Measurements from ENCODE around the gene LACTB. TPM values are rescaled to one million over a fixed set of nuclear protein-coding genes. Genes with fewer than 3 reads are reported as not detected.

The LACTB gene
- polyA plus RNA-seq, 1 donor from 2014 or later: 24.3 TPM

DNA sequence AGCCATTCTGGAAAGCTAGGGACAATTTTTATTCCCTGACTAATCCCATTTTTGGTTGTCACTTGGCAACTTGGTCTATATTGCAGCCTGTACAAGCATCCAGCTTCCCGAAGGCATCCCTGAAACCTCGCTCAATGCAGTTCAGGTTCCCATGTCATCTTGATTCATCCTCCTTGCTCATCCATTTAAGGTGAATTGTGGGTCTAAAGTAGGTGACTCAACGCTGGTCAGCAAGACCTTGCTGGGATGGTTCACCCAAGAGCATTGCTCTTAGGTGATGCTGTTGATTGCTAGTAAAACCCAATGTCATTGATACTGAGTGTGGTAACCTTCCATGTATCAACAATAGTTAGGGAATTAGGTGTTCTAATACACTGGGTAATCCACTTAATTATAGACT is 54.6 kb downstream of the LACTB start:
- Histone ChIP-seq H3K79me2 (replicated peaks; ENCODE audit: insufficient read depth, low read length) (no peaks in the 10 kb centered on the region), H3K9me3 (ENCODE audit: low read length) (no peaks in the 10 kb centered on the region), H3F3A (ENCODE audit: insufficient read depth, low read length, poor library complexity, severe bottlenecking) (peaks cover 3% of the 10 kb centered on the region), H3K9ac (ENCODE audit: low read length) (no peak overlapping the region), H3K4me2 (ENCODE audit: low read length) (no peak overlapping the region), H3K27me3 (ENCODE audit: insufficient read depth, low read depth, low read length) (no peaks in the 10 kb centered on the region), H3K4me3 (ENCODE audit: low read length) (no peak overlapping the region), H4K20me1 (ENCODE audit: insufficient read depth) (no peaks in the 10 kb centered on the region), H3K36me3 (ENCODE audit: insufficient read depth, low read length) (no peaks in the 10 kb centered on the region), H3K9me2 (ENCODE audit: insufficient read depth, low read length) (no peaks in the 10 kb centered on the region), H2AFZ (ENCODE audit: low read depth, low read length) (no peak overlapping the region), H3K27ac (ENCODE audit: low read length) (no peak overlapping the region)
- no peak for TF ChIP-seq EZH2 (IDR thresholded peaks at IDR 0.05; ENCODE audit: borderline replicate concordance, insufficient read depth, low read length, poor library complexity, severe bottlenecking)
- TF ChIP-seq SMC3 (conservative IDR thresholded peaks at IDR 0.05; ENCODE audit: poor library complexity): no peak
- no peak for TF ChIP-seq EP300 (conservative IDR thresholded peaks at IDR 0.05; ENCODE audit: poor library complexity, severe bottlenecking)
- no peak for TF ChIP-seq RAD21 (conservative IDR thresholded peaks at IDR 0.05)
- TF ChIP-seq TAF1 (IDR thresholded peaks at IDR 0.05; ENCODE audit: low read depth): no peak
- no peak for TF ChIP-seq POLR2AphosphoS5 (IDR thresholded peaks at IDR 0.05)
- TF ChIP-seq, protein P1, sequence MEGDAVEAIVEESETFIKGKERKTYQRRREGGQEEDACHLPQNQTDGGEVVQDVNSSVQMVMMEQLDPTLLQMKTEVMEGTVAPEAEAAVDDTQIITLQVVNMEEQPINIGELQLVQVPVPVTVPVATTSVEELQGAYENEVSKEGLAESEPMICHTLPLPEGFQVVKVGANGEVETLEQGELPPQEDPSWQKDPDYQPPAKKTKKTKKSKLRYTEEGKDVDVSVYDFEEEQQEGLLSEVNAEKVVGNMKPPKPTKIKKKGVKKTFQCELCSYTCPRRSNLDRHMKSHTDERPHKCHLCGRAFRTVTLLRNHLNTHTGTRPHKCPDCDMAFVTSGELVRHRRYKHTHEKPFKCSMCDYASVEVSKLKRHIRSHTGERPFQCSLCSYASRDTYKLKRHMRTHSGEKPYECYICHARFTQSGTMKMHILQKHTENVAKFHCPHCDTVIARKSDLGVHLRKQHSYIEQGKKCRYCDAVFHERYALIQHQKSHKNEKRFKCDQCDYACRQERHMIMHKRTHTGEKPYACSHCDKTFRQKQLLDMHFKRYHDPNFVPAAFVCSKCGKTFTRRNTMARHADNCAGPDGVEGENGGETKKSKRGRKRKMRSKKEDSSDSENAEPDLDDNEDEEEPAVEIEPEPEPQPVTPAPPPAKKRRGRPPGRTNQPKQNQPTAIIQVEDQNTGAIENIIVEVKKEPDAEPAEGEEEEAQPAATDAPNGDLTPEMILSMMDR (IDR thresholded peaks at IDR 0.05; ENCODE audit: poor library complexity, severe bottlenecking): no peak

DNA sequence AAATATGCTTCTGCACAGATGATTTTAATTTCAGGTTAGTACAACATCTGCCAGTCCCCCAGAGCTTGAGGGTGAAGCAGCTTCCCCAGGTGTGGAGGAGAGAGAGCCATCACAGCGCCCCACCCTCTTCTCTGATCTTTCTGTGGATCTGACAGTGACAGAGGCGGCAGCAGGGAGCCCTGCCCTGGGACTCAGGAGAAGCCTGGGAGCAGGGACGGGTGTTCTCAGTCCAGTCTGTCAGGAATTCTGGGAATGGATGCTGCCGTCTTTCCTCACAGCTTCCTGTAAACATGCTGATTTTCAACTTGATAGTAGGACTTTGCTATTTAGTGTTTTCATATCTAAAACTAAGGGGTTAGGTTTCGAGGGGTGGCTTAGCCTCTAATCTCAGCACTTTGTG is 56.4 kb downstream of the LACTB start:
- TF ChIP-seq POLR2AphosphoS5 (IDR thresholded peaks at IDR 0.05) (no peak), EP300 (conservative IDR thresholded peaks at IDR 0.05; ENCODE audit: poor library complexity, severe bottlenecking) (no peak), MXI1 (conservative IDR thresholded peaks at IDR 0.05; ENCODE audit: poor library complexity, severe bottlenecking) (no peak), SMC3 (conservative IDR thresholded peaks at IDR 0.05; ENCODE audit: poor library complexity) (no peak), TAF1 (IDR thresholded peaks at IDR 0.05; ENCODE audit: low read depth) (no peak), EZH2 (IDR thresholded peaks at IDR 0.05; ENCODE audit: borderline replicate concordance, insufficient read depth, low read length, poor library complexity, severe bottlenecking) (no peak), RAD21 (conservative IDR thresholded peaks at IDR 0.05) (no peak)
- TF ChIP-seq, protein P1 (IDR thresholded peaks at IDR 0.05; ENCODE audit: poor library complexity, severe bottlenecking): no peak
- TF ChIP-seq, protein P2, sequence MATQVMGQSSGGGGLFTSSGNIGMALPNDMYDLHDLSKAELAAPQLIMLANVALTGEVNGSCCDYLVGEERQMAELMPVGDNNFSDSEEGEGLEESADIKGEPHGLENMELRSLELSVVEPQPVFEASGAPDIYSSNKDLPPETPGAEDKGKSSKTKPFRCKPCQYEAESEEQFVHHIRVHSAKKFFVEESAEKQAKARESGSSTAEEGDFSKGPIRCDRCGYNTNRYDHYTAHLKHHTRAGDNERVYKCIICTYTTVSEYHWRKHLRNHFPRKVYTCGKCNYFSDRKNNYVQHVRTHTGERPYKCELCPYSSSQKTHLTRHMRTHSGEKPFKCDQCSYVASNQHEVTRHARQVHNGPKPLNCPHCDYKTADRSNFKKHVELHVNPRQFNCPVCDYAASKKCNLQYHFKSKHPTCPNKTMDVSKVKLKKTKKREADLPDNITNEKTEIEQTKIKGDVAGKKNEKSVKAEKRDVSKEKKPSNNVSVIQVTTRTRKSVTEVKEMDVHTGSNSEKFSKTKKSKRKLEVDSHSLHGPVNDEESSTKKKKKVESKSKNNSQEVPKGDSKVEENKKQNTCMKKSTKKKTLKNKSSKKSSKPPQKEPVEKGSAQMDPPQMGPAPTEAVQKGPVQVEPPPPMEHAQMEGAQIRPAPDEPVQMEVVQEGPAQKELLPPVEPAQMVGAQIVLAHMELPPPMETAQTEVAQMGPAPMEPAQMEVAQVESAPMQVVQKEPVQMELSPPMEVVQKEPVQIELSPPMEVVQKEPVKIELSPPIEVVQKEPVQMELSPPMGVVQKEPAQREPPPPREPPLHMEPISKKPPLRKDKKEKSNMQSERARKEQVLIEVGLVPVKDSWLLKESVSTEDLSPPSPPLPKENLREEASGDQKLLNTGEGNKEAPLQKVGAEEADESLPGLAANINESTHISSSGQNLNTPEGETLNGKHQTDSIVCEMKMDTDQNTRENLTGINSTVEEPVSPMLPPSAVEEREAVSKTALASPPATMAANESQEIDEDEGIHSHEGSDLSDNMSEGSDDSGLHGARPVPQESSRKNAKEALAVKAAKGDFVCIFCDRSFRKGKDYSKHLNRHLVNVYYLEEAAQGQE (IDR thresholded peaks at IDR 0.05; ENCODE audit: borderline replicate concordance): no peak
- Histone ChIP-seq H3K4me2 (ENCODE audit: low read length) (no peak overlapping the region), H3K79me2 (replicated peaks; ENCODE audit: insufficient read depth, low read length) (no peaks in the 10 kb centered on the region), H3K27me3 (ENCODE audit: insufficient read depth, low read depth, low read length) (no peaks in the 10 kb centered on the region), H3K4me3 (ENCODE audit: low read length) (no peak overlapping the region), H3K9me2 (ENCODE audit: insufficient read depth, low read length) (no peaks in the 10 kb centered on the region), H3F3A (ENCODE audit: insufficient read depth, low read length, poor library complexity, severe bottlenecking) (peaks cover 3% of the 10 kb centered on the region), H2AFZ (ENCODE audit: low read depth, low read length) (no peak overlapping the region), H3K9ac (ENCODE audit: low read length) (no peak overlapping the region), H4K20me1 (ENCODE audit: insufficient read depth) (no peaks in the 10 kb centered on the region), H3K9me3 (ENCODE audit: low read length) (no peaks in the 10 kb centered on the region), H3K27ac (ENCODE audit: low read length) (no peak overlapping the region), H3K36me3 (ENCODE audit: insufficient read depth, low read length) (no peaks in the 10 kb centered on the region)
